Measurements from ENCODE around the gene HTT. TPM values are rescaled to one million over a fixed set of nuclear protein-coding genes. Genes with fewer than 3 reads are reported as not detected.

HTT gene
- total RNA-seq, 1 donor from 2014 or later, result 35.1 TPM

GRCh38 chr4:3206439-3207100, 132.1 kb downstream of the HTT start:
- intact Hi-C loops (cut with DNase I), result no loop called here
- DNase-seq (ENCODE audit: low spot score), result no peak

- intact Hi-C loops (cut with DNase I), result no loop called here
- DNase-seq (ENCODE audit: low spot score), result no peak
These were observed 133.1 kb downstream of the HTT start for GRCh38 chr4:3207531-3208037.

- peak; percentile 66 for DNase-seq (ENCODE audit: low spot score)
- intact Hi-C loops (cut with DNase I), result no loop called here
These were observed 134.3 kb downstream of the HTT start for GRCh38 chr4:3208826-3209225.

GRCh38 chr4:3209551-3210325, 135.3 kb downstream of the HTT start:
- intact Hi-C loops (cut with DNase I), result no loop called here
- peak; percentile 66 for DNase-seq (ENCODE audit: low spot score)

- intact Hi-C loops (cut with DNase I), result no loop called here
- DNase-seq (ENCODE audit: low spot score), result peak; percentile 60
These were observed 136.0 kb downstream of the HTT start for GRCh38 chr4:3210467-3210866.

- DNase-seq (ENCODE audit: low spot score), result no peak
- intact Hi-C loops (cut with DNase I), result no loop called here
These were observed 137.4 kb downstream of the HTT start for GRCh38 chr4:3211866-3212265.

GRCh38 chr4:3212391-3213105, 138.1 kb downstream of the HTT start:
- DNase-seq (ENCODE audit: low spot score), result peak; percentile 56
- intact Hi-C loops (cut with DNase I), result no loop called here

GRCh38 chr4:3213106-3213425, 138.6 kb downstream of the HTT start:
- intact Hi-C loops (cut with DNase I), result no loop called here
- no peak for DNase-seq (ENCODE audit: low spot score)

GRCh38 chr4:3213661-3214250, 139.3 kb downstream of the HTT start:
- intact Hi-C loops (cut with DNase I), result no loop called here
- DNase-seq (ENCODE audit: low spot score), result peak; percentile 51

- peak; percentile 15 for DNase-seq (ENCODE audit: low spot score)
- intact Hi-C loops (cut with DNase I), result no loop called here
These were observed 140.8 kb downstream of the HTT start for GRCh38 chr4:3215256-3215655.

- peak; percentile 68 for DNase-seq (ENCODE audit: low spot score)
- intact Hi-C loops (cut with DNase I), result no loop called here
These were observed 141.3 kb downstream of the HTT start for GRCh38 chr4:3215733-3216132.

GRCh38 chr4:3217266-3217665, 142.8 kb downstream of the HTT start:
- DNase-seq (ENCODE audit: low spot score), result peak; percentile 17
- intact Hi-C loops (cut with DNase I), result no loop called here

- peak; percentile 69 for DNase-seq (ENCODE audit: low spot score)
- intact Hi-C loops (cut with DNase I), result no loop called here
These were observed 143.3 kb downstream of the HTT start for GRCh38 chr4:3217771-3218170.

GRCh38 chr4:3218824-3219760, 144.6 kb downstream of the HTT start:
- DNase-seq (ENCODE audit: low spot score), result no peak
- intact Hi-C loops (cut with DNase I), result no loop called here

GRCh38 chr4:3219761-3220475, 145.4 kb downstream of the HTT start:
- no peak for DNase-seq (ENCODE audit: low spot score)
- intact Hi-C loops (cut with DNase I), result no loop called here

GRCh38 chr4:3220476-3221183, 146.1 kb downstream of the HTT start:
- intact Hi-C loops (cut with DNase I), result no loop called here
- no peak for DNase-seq (ENCODE audit: low spot score)

- intact Hi-C loops (cut with DNase I), result no loop called here
- peak; percentile 6 for DNase-seq (ENCODE audit: low spot score)
These were observed 146.7 kb downstream of the HTT start for GRCh38 chr4:3221184-3221494.

- peak; percentile 75 for DNase-seq (ENCODE audit: low spot score)
- intact Hi-C loops (cut with DNase I), result no loop called here
These were observed 147.5 kb downstream of the HTT start for GRCh38 chr4:3221996-3222395.

Data from cardiac septum (tissue), 1 donor.